Spleen (tissue), 7 donors: ENCODE measurements around the gene TANC1.

Experiments
- POLR2A ChIP-seq, 3 donors: fragments of 450-650 bp; IDR thresholded peaks; one replicate each; pipeline ENCODE4 v1.5.1; 2017; ENCODE audit warnings: antibody characterized with exemption in 3 of 3, mild to moderate bottlenecking in 1 of 3
- POLR2AphosphoS5 ChIP-seq, 3 donors: sonication (generic); formaldehyde crosslinking; IDR thresholded peaks; one replicate each; pipeline ENCODE4 v1.5.1; 2017; ENCODE audit warnings: antibody characterized with exemption in 3 of 3
- TF ChIP-seq, protein P1 (sequence below), 11 experiments: fragments of 200-600 bp in 7 of 11; fragments of 450-650 bp in 4 of 11; sonication (generic) in 4 of 11; IDR thresholded peaks in 8 of 11; conservative IDR thresholded peaks in 3 of 11; 1 replicate in 7 of 11; 2 replicates in 4 of 11; pipeline versions ENCODE4 v1.4.0 to v1.8.0; 2016 to 2021; ENCODE audit warnings: antibody characterized with exemption in 11 of 11, inconsistent platforms in 4 of 11, mild to moderate bottlenecking in 1 of 11
- donor health status: DM: no; HTN: no; CAD: no; lungs with moderate emphysema.
- donor health status: DM: no; HTN: no; CAD: no.
- donor health status: DM: no; HTN: no; CAD: no.

DNA sequence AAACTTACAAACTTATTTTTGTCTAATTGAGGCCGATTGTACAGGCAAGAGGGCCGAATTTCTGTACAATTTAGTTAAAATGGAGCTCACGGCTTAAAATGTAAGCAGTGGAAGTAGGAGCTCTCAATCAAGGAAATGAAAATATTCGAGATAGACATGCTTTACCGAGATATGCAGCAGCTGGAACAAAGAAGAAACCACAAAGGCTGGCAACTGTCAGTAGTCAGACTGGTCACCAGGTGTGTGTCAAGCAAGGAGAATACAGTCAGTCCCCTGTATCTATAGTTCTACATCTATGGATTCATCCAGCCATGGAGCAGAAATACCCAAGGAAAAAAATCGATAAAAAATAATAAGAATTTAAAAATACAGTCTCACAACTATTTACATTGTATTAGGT is 195.5 kb downstream of the TANC1 start:
- TF ChIP-seq, protein P1, sequence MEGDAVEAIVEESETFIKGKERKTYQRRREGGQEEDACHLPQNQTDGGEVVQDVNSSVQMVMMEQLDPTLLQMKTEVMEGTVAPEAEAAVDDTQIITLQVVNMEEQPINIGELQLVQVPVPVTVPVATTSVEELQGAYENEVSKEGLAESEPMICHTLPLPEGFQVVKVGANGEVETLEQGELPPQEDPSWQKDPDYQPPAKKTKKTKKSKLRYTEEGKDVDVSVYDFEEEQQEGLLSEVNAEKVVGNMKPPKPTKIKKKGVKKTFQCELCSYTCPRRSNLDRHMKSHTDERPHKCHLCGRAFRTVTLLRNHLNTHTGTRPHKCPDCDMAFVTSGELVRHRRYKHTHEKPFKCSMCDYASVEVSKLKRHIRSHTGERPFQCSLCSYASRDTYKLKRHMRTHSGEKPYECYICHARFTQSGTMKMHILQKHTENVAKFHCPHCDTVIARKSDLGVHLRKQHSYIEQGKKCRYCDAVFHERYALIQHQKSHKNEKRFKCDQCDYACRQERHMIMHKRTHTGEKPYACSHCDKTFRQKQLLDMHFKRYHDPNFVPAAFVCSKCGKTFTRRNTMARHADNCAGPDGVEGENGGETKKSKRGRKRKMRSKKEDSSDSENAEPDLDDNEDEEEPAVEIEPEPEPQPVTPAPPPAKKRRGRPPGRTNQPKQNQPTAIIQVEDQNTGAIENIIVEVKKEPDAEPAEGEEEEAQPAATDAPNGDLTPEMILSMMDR (IDR thresholded peaks at IDR 0.05 in 8 of 11, conservative IDR thresholded peaks at IDR 0.05 in 3 of 11): no peak
- no peak for TF ChIP-seq POLR2A (IDR thresholded peaks at IDR 0.05)
- no peak for TF ChIP-seq POLR2AphosphoS5 (IDR thresholded peaks at IDR 0.05)
